Neutrophil (primary cell): ENCODE data around the gene CELF4.

ENCODE experiments used
- H3K27ac ChIP-seq: fragments of 200-600 bp; sonication (generic); 2 replicates; pipeline ENCODE4 v1.5.1; 2016; ENCODE audit warnings: mild to moderate bottlenecking, moderate library complexity
- H3K27me3 ChIP-seq: fragments of 200-600 bp; sonication (generic); 2 replicates; pipeline ENCODE4 v1.6.0; 2016; ENCODE audit warnings: mild to moderate bottlenecking
- H3K36me3 ChIP-seq: fragments of 200-600 bp; sonication (generic); 2 replicates; pipeline ENCODE4 v1.5.1; 2017
- H3K4me1 ChIP-seq, 2 experiments: fragments of 200-600 bp in 1 of 2; sonication (generic) in 1 of 2; 1 replicate in 1 of 2; 2 replicates in 1 of 2; pipeline versions ENCODE4 v1.5.1 to v1.6.1; 2013 to 2016; ENCODE audit warnings: low read depth in 1 of 2, low read length in 1 of 2, mild to moderate bottlenecking in 1 of 2, moderate library complexity in 1 of 2; ENCODE audit not compliant: control insufficient read depth in 1 of 2, insufficient read depth in 1 of 2
- H3K4me3 ChIP-seq, 2 experiments: fragments of 200-600 bp in 1 of 2; sonication (generic) in 1 of 2; 1 replicate in 1 of 2; 2 replicates in 1 of 2; pipeline ENCODE4 v1.5.1; 2013 to 2016; ENCODE audit warnings: low read depth in 1 of 2, low read length in 1 of 2, mild to moderate bottlenecking in 1 of 2, moderate library complexity in 1 of 2
- H3K9me3 ChIP-seq: fragments of 200-600 bp; sonication (generic); 2 replicates; pipeline ENCODE4 v1.5.1; 2016
- TF ChIP-seq, protein P1 (sequence below): fragments of 200-600 bp; sonication (generic); IDR thresholded peaks from 2 replicates; pipeline ENCODE4 v1.5.1; 2016; ENCODE audit warnings: antibody characterized with exemption

The CELF4 gene

DNA sequence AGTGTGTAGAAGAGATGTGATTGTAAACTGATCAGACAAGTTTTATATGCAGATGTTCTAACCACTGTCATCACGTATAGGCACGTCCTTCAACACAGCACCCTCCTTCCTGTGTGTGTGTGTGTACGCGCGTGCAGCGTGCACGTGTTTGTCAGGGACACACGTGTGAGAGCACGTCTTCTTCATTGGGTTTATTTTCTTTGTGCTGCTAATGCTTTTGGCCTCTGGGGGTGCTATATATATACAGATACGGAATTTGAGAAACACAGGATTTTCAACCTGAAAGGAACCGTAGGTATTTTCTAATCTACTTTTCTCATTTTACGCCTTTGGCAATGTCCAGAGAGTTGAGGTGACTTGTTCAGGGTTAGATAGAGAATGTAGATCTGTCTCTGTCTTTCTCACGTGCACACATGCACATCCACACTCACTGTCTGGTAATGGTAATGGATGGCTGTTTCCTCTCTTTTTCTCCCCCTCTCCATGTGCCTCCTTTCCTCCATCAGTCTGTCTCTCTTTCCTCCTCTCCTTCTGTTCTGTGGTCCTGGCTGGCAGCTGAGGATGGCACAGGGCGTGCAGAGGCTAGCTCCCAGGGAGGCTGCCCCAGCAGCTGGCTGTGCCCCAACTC, 13.4 kb upstream of the CELF4 start:
- H3K36me3 ChIP-seq = no peaks in the 10 kb centered on the region
- H3K27ac ChIP-seq = no peak overlapping the region
- H3K4me3 ChIP-seq = no peak overlapping the region
- H3K27me3 ChIP-seq = peaks cover 6% of the 10 kb centered on the region
- TF ChIP-seq, protein P1, sequence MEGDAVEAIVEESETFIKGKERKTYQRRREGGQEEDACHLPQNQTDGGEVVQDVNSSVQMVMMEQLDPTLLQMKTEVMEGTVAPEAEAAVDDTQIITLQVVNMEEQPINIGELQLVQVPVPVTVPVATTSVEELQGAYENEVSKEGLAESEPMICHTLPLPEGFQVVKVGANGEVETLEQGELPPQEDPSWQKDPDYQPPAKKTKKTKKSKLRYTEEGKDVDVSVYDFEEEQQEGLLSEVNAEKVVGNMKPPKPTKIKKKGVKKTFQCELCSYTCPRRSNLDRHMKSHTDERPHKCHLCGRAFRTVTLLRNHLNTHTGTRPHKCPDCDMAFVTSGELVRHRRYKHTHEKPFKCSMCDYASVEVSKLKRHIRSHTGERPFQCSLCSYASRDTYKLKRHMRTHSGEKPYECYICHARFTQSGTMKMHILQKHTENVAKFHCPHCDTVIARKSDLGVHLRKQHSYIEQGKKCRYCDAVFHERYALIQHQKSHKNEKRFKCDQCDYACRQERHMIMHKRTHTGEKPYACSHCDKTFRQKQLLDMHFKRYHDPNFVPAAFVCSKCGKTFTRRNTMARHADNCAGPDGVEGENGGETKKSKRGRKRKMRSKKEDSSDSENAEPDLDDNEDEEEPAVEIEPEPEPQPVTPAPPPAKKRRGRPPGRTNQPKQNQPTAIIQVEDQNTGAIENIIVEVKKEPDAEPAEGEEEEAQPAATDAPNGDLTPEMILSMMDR = no peak
- no peaks in the 10 kb centered on the region for H3K4me1 ChIP-seq
- no peaks in the 10 kb centered on the region for H3K9me3 ChIP-seq

DNA sequence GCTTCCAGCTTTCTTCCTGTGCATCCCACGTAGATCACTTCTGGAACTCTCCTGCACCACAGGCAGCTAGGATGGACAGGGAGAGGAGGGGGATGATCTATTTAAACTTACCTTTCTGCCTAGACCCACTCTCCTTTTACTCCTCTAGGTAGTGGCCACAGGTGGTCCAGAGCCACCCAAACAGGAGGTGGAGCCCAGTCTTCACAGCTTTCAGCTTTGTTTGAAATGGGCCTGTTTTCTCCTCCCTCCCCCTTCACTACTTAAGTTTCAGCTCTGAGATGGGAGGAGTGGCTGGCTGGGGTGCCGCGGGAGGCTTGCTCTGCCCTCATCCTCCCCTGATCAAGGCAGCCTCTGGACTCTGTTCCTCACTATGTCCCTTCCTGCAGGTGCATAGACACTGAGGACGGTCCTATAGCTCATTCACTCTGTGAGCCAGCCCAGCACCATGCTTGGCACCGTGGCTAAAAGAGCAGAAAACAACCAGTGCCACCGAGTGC, 12.6 kb upstream of the CELF4 start:
- no peaks in the 10 kb centered on the region for H3K4me1 ChIP-seq
- no peaks in the 10 kb centered on the region for H3K9me3 ChIP-seq
- TF ChIP-seq, protein P1 = no peak
- no peaks in the 10 kb centered on the region for H3K36me3 ChIP-seq
- H3K27me3 ChIP-seq = peaks cover 6% of the 10 kb centered on the region
- H3K4me3 ChIP-seq = no peak overlapping the region
- no peak overlapping the region for H3K27ac ChIP-seq

DNA sequence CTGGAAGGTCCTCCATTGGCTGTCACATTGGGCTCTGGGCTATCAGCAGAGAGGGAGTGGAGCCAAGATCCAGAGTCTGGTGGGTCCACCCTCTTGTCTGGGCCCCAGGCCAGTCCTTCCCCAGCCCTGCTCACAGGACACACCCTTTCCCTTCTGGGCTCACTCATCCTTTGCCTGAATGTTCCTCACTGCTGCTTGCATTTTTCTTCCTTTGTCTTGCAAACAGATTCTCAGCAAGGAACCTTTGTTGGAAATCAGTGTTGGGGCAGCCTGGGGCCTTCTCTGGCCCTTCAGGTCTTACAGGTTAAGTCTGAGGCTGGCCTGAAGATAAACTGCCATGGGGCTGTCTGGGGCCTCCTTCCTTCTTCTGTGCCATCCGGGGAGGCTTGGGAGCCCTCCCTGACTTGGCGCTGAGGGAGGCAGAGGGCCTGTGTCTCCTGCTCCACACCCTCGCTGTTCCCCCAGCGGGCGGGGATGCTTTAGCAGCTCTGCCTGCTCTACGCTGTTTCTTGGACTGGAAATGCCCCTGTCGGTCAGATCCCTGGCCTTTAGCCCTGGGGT, 11.5 kb upstream of the CELF4 start:
- H3K4me1 ChIP-seq = no peaks in the 10 kb centered on the region
- no peaks in the 10 kb centered on the region for H3K36me3 ChIP-seq
- no peak overlapping the region for H3K4me3 ChIP-seq
- TF ChIP-seq, protein P1 = no peak
- H3K27ac ChIP-seq = no peak overlapping the region
- peaks cover 15% of the 10 kb centered on the region for H3K27me3 ChIP-seq
- H3K9me3 ChIP-seq = no peaks in the 10 kb centered on the region

DNA sequence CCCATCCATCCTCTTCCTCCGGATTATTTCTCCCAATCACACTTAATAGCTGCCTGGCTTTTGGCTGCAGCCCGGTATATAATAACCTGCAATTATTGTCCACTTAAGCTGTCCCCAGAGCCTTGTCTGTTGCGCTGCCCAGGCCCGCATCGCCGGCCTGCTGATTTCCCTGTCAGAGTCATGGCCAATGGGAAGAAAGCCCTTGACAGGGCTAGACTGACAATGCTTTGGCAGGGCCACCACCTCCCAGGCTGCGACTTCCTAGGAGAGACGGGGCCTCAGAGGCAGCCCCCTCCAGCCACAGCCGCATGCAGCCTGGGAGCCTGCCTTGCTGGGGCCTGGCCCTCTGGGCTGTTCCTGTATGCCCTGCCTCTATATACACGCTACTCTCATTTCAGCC, 10.0 kb upstream of the CELF4 start:
- Histone ChIP-seq H3K36me3 (no peaks in the 10 kb centered on the region), H3K4me1 (no peaks in the 10 kb centered on the region), H3K9me3 (no peaks in the 10 kb centered on the region), H3K27me3 (peaks cover 28% of the 10 kb centered on the region), H3K4me3 (no peak overlapping the region), H3K27ac (no peak overlapping the region)
- TF ChIP-seq, protein P1 = no peak

DNA sequence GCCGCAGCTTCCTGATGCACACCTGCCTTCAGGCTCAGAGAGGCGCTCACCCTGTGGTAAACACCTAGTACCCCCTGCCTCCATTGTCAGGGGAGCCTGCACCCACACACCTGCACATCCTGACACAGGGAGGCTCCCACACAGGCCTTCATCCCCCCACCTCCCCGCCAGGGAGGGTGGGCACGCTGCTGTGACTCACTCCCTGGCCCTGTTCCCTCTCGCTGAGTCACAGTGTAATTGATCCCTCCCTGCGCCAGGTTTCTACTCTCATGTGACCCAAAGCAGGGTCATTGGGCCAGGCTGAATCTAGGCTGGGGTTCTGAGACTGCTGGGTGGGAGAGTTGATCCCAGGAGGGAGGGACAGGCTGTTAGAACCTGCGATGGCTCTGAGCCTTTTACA, 8.5 kb upstream of the CELF4 start:
- H3K27me3 ChIP-seq = peaks cover 38% of the 10 kb centered on the region
- TF ChIP-seq, protein P1 = no peak
- no peaks in the 10 kb centered on the region for H3K9me3 ChIP-seq
- H3K4me3 ChIP-seq = no peak overlapping the region
- H3K36me3 ChIP-seq = no peaks in the 10 kb centered on the region
- H3K27ac ChIP-seq = no peak overlapping the region
- no peaks in the 10 kb centered on the region for H3K4me1 ChIP-seq
